Natural killer cell (primary cell): Measurements from ENCODE around the gene HAGH. TPM values are rescaled to one million over a fixed set of nuclear protein-coding genes. Genes with fewer than 3 reads are reported as not detected.

Experiments
- ATAC-seq, 3 donors: fragments of 150-1000 bp in 2 of 3; fragments of 200-7000 bp in 1 of 3; cut with Tn5 transposase; 1 replicate in 1 of 3; 2 replicates in 2 of 3; pipeline ENCODE4 v1.10.0; 2021; ENCODE audit warnings: mild to moderate bottlenecking in 2 of 3, moderate library complexity in 2 of 3
- DNase-seq, 2 donors: peaks; one replicate each; pipeline versions ENCODE4 v3.0.0 to v3.0.0-alpha.2; 2013 to 2021; ENCODE audit warnings: mixed read lengths in 1 of 2
- H3K27ac ChIP-seq: one replicate; pipeline ENCODE4 v1.5.1; 2013; ENCODE audit warnings: mild to moderate bottlenecking, low read length
- H3K27me3 ChIP-seq: one replicate; pipeline ENCODE4 v1.6.1; 2013; ENCODE audit warnings: low read length; ENCODE audit not compliant: control insufficient read depth, insufficient read depth
- H3K36me3 ChIP-seq: one replicate; pipeline ENCODE4 v1.6.1; 2013; ENCODE audit warnings: low read length; ENCODE audit not compliant: control insufficient read depth, insufficient read depth
- H3K4me1 ChIP-seq: one replicate; pipeline ENCODE4 v1.6.1; 2013; ENCODE audit warnings: low read length; ENCODE audit not compliant: control insufficient read depth, insufficient read depth
- H3K4me3 ChIP-seq: one replicate; pipeline ENCODE4 v1.5.1; 2013; ENCODE audit warnings: low read length
- H3K9me3 ChIP-seq: one replicate; pipeline ENCODE4 v1.6.1; 2013; ENCODE audit warnings: low read length; ENCODE audit not compliant: control insufficient read depth, insufficient read depth
- H3K27ac Mint-ChIP-seq, 2 donors: one replicate each; pipeline ENCODE4 v1.8.0; 2022; ENCODE audit warnings: mild to moderate bottlenecking in 2 of 2, mixed read lengths in 2 of 2, moderate library complexity in 1 of 2
- H3K27me3 Mint-ChIP-seq, 2 donors: one replicate each; pipeline ENCODE4 v1.8.0; 2022; ENCODE audit warnings: low read depth in 2 of 2, mixed read lengths in 2 of 2
- H3K36me3 Mint-ChIP-seq: one replicate; pipeline ENCODE4 v1.8.0; 2022; ENCODE audit warnings: mixed read lengths
- H3K4me1 Mint-ChIP-seq, 2 donors: one replicate each; pipeline ENCODE4 v1.8.0; 2022; ENCODE audit warnings: mixed read lengths in 2 of 2
- H3K4me3 Mint-ChIP-seq: one replicate; pipeline ENCODE4 v1.8.0; 2022; ENCODE audit warnings: mild to moderate bottlenecking, moderate library complexity, mixed read lengths
- H3K9me3 Mint-ChIP-seq, 2 donors: one replicate each; pipeline ENCODE4 v1.8.0; 2022; ENCODE audit warnings: mixed read lengths in 2 of 2
- CTCF ChIP-seq: fragments of 200-600 bp; IDR thresholded peaks from one replicate; pipeline ENCODE4 v1.8.0; 2022; ENCODE audit warnings: antibody characterized with exemption
- WGBS: methylation state at CpG from one replicate; pipeline ENCODE4 v1.1.7; 2013; ENCODE audit warnings: missing lambda C conversion rate; ENCODE audit not compliant: insufficient coverage; 5-methylcytosine and 5-hydroxymethylcytosine counted together
- intact Hi-C: fragments of 100-400 bp; cut with micrococcal nuclease; formaldehyde crosslinking; loops from one replicate; pipeline ENCODE4 v1.14.2; 2022
- total RNA-seq, 4 donors: library from RNA; stranded (reverse); fragments of 120-200 nt in 1 of 4; gene quantifications; one replicate each; pipeline versions ENCODE4 v1.2.3 to v1.2.4, GENCODE V29; 2013 to 2022

The HAGH gene
- total RNA-seq, 3 donors from 2014 or later (not counting 1 experiment from before 2014, with no cell fraction given): 27.8 to 38.4 (median 37.5) TPM

DNA sequence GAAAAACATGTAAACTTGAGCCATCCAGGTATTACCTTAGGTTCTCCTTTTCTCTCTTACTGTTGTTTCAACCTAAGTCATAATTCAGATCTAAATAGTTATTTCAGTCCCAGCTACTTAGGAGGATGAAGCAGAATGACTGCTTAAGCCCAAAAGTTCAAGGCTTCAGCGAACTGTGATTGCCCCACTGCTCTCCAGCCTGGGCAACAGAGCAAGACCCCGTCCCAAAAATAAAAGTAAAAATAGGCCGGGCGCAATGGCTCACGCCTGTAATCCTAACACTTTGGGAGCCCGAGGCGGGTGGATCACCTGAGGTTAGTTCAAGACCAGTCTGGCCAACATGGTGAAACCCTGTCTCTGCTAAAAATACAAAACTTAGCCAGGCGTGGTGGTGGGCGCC is 35.8 kb upstream of the HAGH start:
- peaks cover 36 to 37% of the 10 kb centered on the region in 2 donors for H3K27me3 Mint-ChIP-seq
- H3K36me3 ChIP-seq: no peaks in the 10 kb centered on the region
- no peaks in the 10 kb centered on the region for H3K36me3 Mint-ChIP-seq
- no peak overlapping the region for H3K4me3 Mint-ChIP-seq
- TF ChIP-seq CTCF: no peak
- H3K9me3 ChIP-seq: no peaks in the 10 kb centered on the region
- H3K4me1 ChIP-seq: no peaks in the 10 kb centered on the region
- H3K27ac ChIP-seq: no peak overlapping the region
- WGBS: 85% methylated on average over 9 of the region's 9 CpGs
- DNase-seq (no peak), ATAC-seq (no peak)
- no peaks in the 10 kb centered on the region for H3K4me1 Mint-ChIP-seq
- intact Hi-C loops: no loop called here
- no peak overlapping the region for H3K4me3 ChIP-seq
- H3K9me3 Mint-ChIP-seq: no peaks in the 10 kb centered on the region
- H3K27ac Mint-ChIP-seq: no peak overlapping the region
- H3K27me3 ChIP-seq: peaks cover 5% of the 10 kb centered on the region

DNA sequence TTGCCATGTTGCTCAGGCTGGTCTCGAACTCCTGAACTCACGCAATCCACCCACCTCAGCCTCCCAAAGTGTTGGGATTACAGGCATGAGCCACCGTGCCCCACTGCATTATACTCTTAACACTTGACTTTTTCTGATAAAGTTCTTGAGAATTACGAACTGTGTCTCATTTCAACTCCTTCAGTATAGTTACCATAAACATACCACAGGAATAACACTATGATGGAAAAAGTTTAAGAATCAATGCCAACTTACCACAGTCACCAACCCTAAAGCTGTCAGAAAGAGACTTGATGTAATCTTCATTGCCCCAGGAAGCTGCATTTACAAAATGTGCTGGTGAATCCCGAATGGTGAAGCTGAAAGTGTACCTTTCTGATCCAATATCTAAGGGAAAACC is 35.1 kb upstream of the HAGH start:
- Histone ChIP-seq H3K4me3 (no peak overlapping the region), H3K27me3 (peaks cover 5% of the 10 kb centered on the region), H3K9me3 (no peaks in the 10 kb centered on the region), H3K36me3 (no peaks in the 10 kb centered on the region), H3K27ac (no peak overlapping the region), H3K4me1 (no peaks in the 10 kb centered on the region)
- no peak for TF ChIP-seq CTCF
- no peaks in the 10 kb centered on the region for H3K36me3 Mint-ChIP-seq
- H3K4me1 Mint-ChIP-seq: no peaks in the 10 kb centered on the region
- DNase-seq: no peak
- 82% methylated on average over 5 of the region's 5 CpGs for WGBS
- H3K4me3 Mint-ChIP-seq: no peak overlapping the region
- ATAC-seq: no peak
- H3K9me3 Mint-ChIP-seq: no peaks in the 10 kb centered on the region
- H3K27me3 Mint-ChIP-seq: peaks cover 42 to 44% of the 10 kb centered on the region in 2 donors
- intact Hi-C loops: no loop called here
- no peak overlapping the region for H3K27ac Mint-ChIP-seq

GRCh38 chr16:1859650-1860049 is 33.0 kb upstream of the HAGH start:
- WGBS: 40% methylated on average over 7 of the region's 8 CpGs
- no peaks in the 10 kb centered on the region for H3K36me3 ChIP-seq
- H3K4me3 Mint-ChIP-seq: no peak overlapping the region

More at GRCh38 chr16:1859650-1860049, 33.0 kb upstream of the HAGH start:
- no peak for TF ChIP-seq CTCF
- Histone ChIP-seq H3K9me3 (no peaks in the 10 kb centered on the region), H3K27ac (no peak overlapping the region), H3K4me1 (no peaks in the 10 kb centered on the region), H3K27me3 (peaks cover 5% of the 10 kb centered on the region), H3K4me3 (no peak overlapping the region)
- Mint-ChIP-seq H3K27me3 (peaks cover 43 to 51% of the 10 kb centered on the region in 2 donors), H3K9me3 (no peaks in the 10 kb centered on the region), H3K27ac (no peak overlapping the region), H3K4me1 (no peaks in the 10 kb centered on the region), H3K36me3 (no peaks in the 10 kb centered on the region)
- no peak for ATAC-seq
- DNase-seq: no peak
- intact Hi-C loops: no loop called here
